ENCODE results near the gene PNPLA8. TPM values are rescaled to one million over a fixed set of nuclear protein-coding genes. Genes with fewer than 3 reads are reported as not detected.

Gene PNPLA8
- total RNA-seq, 2 donors from 2014 or later, result 15.0 to 16.8 TPM

DNA sequence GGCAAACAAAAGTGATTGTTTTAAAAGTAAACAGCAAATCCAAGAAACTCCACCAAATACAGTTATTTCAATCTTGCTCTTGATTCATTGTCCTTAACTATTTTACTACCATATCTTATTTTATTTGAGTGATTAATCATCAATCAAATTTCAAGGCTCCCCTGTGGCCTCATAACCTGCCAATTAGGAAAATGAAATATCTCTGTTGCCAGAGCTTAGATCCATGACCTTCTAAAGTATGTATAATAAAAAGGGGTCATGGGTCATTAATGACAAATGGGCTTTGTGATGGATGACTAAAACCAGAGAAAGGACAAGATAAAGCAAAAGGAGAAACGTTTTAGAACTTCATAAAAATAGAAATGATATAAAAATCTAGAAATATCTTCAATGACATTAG lies 98.2 kb downstream of the PNPLA8 start:
- H3K27ac ChIP-seq, result no peak overlapping the region
- H3K36me3 ChIP-seq (replicated peaks in 1 of 2; ENCODE audit: insufficient read depth in 1 of 2, low read depth in 2 of 2), result no peaks in the 10 kb centered on the region
- H3K9me3 ChIP-seq, result no peaks in the 10 kb centered on the region
- peaks cover 21% of the 10 kb centered on the region for H3K4me1 ChIP-seq
- H3K4me3 ChIP-seq, result no peak overlapping the region
- no peak for TF ChIP-seq POLR2A (IDR thresholded peaks at IDR 0.05)
- TF ChIP-seq, protein P1, sequence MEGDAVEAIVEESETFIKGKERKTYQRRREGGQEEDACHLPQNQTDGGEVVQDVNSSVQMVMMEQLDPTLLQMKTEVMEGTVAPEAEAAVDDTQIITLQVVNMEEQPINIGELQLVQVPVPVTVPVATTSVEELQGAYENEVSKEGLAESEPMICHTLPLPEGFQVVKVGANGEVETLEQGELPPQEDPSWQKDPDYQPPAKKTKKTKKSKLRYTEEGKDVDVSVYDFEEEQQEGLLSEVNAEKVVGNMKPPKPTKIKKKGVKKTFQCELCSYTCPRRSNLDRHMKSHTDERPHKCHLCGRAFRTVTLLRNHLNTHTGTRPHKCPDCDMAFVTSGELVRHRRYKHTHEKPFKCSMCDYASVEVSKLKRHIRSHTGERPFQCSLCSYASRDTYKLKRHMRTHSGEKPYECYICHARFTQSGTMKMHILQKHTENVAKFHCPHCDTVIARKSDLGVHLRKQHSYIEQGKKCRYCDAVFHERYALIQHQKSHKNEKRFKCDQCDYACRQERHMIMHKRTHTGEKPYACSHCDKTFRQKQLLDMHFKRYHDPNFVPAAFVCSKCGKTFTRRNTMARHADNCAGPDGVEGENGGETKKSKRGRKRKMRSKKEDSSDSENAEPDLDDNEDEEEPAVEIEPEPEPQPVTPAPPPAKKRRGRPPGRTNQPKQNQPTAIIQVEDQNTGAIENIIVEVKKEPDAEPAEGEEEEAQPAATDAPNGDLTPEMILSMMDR (IDR thresholded peaks at IDR 0.05), result no peak
- H3K27me3 ChIP-seq, result no peaks in the 10 kb centered on the region
- 30 to 41% methylated on average over 1 of the region's 1 CpG for WGBS, 2 donors
- no peak for DNase-seq
- no peak for ATAC-seq
- intact Hi-C loops (cut with DNase I), result no loop called here

DNA sequence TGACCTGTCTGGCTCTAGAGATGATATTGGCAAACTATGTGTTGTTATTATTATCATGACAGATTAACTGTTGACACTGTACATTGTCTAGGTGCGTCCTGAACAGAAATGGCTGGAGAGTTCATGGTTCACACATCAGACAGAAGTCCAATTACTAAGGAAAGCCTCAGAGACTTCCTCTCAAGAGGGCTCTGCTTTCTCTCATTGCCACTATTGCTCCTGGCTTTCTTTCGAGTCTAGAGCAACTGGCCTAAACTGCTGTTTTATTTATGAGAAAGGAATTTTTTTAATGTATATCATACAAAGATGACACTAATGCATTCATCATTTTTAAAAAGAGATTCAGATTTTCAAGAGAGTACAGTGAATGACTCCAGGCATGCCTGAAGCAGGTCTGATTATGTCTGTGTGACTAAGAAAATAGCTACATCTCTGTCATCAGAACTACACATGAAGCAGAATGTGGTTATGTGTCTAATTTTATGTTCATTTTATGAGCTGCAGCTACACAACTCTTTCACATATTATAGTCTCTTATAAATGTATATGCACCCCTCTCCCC lies 100.1 kb downstream of the PNPLA8 start:
- DNase-seq (no peak), ATAC-seq (no peak)
- H3K4me3 ChIP-seq, result no peak overlapping the region
- no peaks in the 10 kb centered on the region for H3K9me3 ChIP-seq
- intact Hi-C loops (cut with DNase I), result no loop called here
- H3K4me1 ChIP-seq, result peaks cover 13% of the 10 kb centered on the region
- H3K36me3 ChIP-seq (replicated peaks in 1 of 2; ENCODE audit: insufficient read depth in 1 of 2, low read depth in 2 of 2), result no peaks in the 10 kb centered on the region
- TF ChIP-seq, protein P1 (IDR thresholded peaks at IDR 0.05), result no peak
- TF ChIP-seq POLR2A (IDR thresholded peaks at IDR 0.05), result no peak
- no peaks in the 10 kb centered on the region for H3K27me3 ChIP-seq
- no peak overlapping the region for H3K27ac ChIP-seq
- WGBS, 2 donors, result 65 to 66% methylated on average over 2 of the region's 2 CpGs

DNA sequence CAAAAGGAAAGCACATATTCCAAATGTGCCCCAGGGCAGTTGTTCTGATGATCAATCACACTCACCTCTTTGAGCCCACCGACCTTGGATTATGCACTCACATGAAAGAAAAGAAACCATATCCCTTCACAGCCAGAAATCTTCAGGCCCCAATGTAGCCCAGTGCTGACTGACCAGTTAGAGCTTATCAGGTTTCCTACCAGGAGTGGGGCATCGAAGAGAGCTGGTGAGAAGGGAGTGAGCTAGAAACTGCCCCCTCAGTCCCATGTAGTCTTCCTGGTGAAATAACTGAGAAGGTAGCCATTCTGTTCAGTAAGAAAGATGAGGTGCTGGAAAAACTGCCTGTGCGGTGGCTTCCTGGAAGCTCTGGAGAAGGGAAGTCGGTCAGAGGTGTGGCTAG lies 101.9 kb downstream of the PNPLA8 start:
- intact Hi-C loops (cut with DNase I), result no loop called here
- Histone ChIP-seq H3K36me3 (replicated peaks in 1 of 2; ENCODE audit: insufficient read depth in 1 of 2, low read depth in 2 of 2) (no peaks in the 10 kb centered on the region), H3K9me3 (no peaks in the 10 kb centered on the region), H3K27me3 (no peaks in the 10 kb centered on the region), H3K4me3 (no peak overlapping the region), H3K27ac (no peak overlapping the region), H3K4me1 (peaks cover 9% of the 10 kb centered on the region)
- DNase-seq (no peak), ATAC-seq (no peak)
- 77 to 89% methylated on average over 4 of the region's 4 CpGs for WGBS, 2 donors
- no peak for TF ChIP-seq POLR2A (IDR thresholded peaks at IDR 0.05)
- TF ChIP-seq, protein P1 (IDR thresholded peaks at IDR 0.05), result no peak

DNA sequence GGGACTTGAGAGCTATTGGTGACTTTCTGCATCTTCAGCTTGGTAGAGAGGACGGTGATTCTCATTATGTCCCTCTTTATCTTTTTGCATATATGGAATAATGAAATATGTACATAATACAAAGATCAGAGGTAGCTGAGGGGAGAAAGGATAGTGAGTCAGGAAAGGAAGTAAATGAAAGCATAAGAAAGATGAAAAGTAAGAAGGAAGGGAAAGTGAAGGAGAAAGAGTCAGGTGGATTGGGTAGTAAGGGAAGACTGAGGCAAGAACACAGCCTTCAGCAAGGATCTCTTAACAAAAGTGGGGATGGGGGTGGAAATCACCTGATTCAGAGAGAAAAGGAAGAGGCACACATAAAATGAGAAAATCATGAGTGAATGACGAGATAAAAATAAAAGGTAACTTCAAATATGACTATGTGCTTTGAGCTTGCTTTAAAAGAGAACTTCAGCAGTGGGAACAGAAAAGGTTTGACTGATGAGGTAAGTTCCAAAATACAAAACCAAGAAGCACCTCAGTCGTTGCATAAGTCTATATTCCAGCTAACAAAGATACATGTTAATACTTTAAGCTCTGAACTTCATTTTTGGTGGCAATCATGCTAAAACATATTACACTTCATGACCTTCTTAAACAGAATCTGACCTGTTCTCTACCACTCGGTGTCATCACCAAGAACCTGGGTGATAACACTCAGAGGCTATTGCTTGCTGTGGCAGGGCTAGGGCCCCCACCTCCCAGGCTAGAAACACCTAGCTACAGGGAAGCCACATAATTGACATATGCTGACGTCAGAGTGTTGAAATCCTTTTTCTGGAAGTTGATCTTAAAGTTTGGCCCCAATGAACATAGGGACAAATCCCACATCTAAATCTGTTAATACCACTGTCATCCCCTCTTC lies 102.6 kb downstream of the PNPLA8 start:
- Histone ChIP-seq H3K4me3 (no peak overlapping the region), H3K4me1 (peaks cover 9% of the 10 kb centered on the region), H3K27me3 (no peaks in the 10 kb centered on the region), H3K27ac (no peak overlapping the region), H3K9me3 (no peaks in the 10 kb centered on the region), H3K36me3 (replicated peaks in 1 of 2; ENCODE audit: insufficient read depth in 1 of 2, low read depth in 2 of 2) (no peaks in the 10 kb centered on the region)
- intact Hi-C loops (cut with DNase I), result no loop called here
- no peak for TF ChIP-seq POLR2A (IDR thresholded peaks at IDR 0.05)
- TF ChIP-seq, protein P1 (IDR thresholded peaks at IDR 0.05), result no peak
- DNase-seq, result no peak
- WGBS, 2 donors, result 77 to 86% methylated on average over 5 of the region's 5 CpGs
- no peak for ATAC-seq

Measured in body of pancreas (tissue), 4 donors.